Measurements from ENCODE around the gene PGP.

PGP gene

DNA sequence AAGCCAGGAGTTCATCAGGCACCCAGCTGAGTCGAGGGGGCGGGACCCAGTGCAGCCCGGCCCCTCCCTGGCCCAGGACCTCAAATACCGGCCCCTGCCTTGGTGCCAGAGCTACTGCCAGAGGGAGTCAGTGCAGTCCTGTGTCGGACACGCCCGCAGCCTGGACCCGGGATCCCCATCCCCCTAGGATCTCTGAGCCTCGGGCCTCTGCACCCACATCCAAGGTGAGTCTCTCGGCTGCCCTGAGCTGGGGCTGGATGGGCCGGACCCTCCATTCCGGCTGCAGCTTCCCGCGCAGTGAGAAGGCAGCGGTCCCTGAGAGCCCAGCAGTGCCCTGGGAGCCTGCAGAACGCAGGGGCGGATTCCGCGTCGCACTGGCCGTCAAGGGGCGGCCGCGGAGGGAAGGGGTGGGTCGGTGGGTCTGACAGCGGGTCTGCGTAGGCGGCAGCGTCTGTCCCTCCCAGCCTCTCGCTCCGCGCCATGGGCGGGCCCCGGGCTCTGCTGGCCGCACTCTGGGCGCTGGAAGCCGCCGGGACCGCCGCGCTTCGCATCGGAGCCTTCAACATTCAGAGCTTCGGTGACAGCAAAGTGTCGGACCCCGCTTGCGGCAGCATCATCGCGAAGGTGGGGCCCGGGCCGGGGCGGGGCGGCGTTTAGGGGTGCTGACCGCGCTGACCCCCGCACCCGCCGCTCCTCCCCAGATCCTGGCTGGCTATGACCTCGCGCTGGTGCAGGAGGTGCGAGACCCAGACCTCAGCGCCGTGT is 21.9 kb upstream of the PGP start, which contains the start of gene DNASE1L2:
TSS of gene DNASE1L2 (plus strand) at position 108 of the 765 bp plus-strand sequence. CDS start at position 481, 373 bp downstream.
- no peak for DNase-seq

GRCh38 chr16:2235695-2236336 is 21.2 kb upstream of the PGP start:
- DNase-seq: no peak

- DNase-seq: no peak
Observed at GRCh38 chr16:2235234-2235651, 20.6 kb upstream of the PGP start.

GRCh38 chr16:2234813-2235170 is 20.2 kb upstream of the PGP start:
- DNase-seq: no peak

- no peak for DNase-seq
Observed at GRCh38 chr16:2233872-2234812, 19.5 kb upstream of the PGP start.

DNA sequence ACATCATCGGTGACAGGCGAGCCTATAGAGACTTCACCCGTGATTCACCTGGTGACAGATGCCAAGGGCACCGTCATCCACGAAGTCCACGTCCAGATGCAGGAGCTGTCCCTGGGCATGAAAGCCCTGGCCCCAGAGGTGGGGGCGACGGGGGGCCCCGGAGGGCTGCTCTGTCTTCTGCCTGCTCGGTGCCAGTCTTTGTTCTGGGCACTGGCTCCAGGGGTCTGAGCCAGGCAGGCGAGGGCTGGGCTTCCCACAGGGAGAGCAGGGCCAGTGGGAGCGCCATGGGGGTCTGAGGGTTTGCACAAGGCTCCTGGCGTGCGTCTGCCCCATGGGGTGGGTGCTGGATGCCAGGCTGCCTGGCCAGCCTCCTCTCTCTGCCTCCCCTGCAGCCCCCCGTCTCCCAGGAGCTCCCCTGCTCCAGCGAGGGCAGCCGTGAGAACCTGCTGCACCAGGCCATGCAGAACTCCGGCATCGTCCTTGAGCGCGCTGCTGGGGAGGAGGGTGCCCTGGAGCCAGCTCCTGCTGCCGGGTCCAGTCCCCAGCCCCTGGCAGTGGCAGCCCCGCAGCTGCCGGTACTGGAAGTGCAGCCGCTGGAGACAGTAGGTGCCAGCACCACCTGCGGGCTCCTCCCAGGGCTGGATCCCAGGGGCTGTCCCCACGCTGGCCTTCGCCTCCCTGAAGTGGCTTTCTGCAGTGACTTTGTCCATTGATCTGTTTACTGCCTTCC is 18.6 kb upstream of the PGP start:
- no peak for DNase-seq

- DNase-seq: no peak
Observed at GRCh38 chr16:2232094-2232990, 17.7 kb upstream of the PGP start.

GRCh38 chr16:2231016-2231931 is 16.6 kb upstream of the PGP start:
- DNase-seq: no peak

DNA sequence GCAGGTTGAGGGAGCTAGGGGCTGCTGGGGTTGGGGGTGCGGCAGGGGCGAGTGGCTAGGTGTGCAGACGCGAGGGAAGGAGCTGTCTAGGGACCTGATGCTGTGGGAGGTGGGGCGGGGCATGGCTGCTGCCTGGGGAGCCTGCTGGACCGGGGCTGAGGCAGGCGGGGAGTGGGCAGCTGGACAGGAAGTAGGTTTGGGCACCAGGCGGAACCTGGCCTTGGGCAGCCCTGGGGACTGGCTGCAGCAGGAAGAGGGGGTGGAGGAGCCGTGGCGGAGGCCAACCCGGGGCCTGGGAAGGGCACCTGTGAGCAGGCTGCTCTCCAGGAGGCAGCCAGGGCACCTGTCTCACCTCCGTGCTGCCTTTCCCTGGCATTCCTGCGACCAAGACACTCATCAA is 15.7 kb upstream of the PGP start:
- no peak for DNase-seq

DNA sequence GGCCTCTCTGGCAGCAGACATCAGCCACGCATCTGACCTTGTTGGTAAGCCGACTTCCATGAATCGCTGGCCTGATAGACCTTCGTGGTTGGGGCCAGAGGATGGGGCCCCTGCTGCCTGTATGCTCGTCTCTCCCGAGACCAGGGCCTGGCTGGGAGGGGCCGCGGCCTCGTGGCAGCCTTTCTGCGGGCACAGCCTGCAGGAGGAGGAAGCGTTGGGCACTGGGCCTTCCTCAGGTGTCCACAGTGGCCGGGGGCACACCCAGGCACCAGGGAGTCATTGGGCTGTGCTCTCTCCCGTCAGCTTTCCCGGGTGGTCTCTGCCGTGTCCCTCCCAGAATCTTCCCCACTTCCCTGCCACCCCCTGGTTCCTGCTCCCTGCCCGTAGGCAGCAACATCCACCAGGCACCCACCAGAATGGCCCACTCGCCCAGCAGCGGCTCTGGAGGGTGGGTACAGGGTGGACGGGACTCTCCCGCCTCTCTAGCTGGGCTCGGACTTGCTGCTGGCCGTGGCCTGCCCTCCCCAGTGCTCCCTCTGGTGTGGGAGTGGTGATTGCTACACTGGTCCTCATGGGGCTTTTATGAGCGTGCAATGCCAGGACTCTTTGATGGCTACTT is 15.1 kb upstream of the PGP start:
- no peak for DNase-seq

GRCh38 chr16:2229091-2229490 is 14.5 kb upstream of the PGP start:
- DNase-seq: no peak

- DNase-seq: no peak
Observed at GRCh38 chr16:2228161-2228824, 13.7 kb upstream of the PGP start.

- DNase-seq: no peak
Observed at GRCh38 chr16:2226918-2227317, 12.3 kb upstream of the PGP start.

DNA sequence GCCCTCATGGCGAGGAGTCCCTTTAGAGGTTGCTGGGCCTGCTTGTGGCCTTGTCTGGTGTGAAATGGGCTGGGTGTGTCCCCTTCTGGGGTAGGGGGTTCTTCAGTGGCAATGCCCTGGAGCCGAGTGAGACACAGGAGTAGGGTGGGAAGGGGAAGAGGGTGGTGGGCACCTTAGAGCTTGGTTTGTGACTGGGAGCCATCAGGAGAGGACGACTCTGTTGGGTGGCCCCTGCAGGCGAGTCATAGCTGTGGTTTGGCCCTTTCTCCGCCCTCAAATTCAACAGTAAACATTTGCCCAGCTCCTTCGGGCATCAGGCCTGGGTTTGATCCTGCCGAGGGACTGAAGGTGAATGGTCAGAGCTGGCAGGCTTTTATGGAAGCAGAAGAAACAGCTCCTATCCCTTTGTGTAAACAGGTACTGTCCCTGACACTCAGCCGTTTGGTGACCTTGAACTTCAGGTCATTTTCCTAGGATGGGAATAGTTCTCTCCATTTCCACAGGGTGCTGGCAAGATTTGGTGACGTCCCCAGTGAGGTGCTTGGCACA is 11.7 kb upstream of the PGP start:
- no peak for DNase-seq

- no peak for DNase-seq
Observed at GRCh38 chr16:2223942-2224486, 9.4 kb upstream of the PGP start.

GRCh38 chr16:2223221-2223941 is 8.7 kb upstream of the PGP start, which contains the start of gene E4F1:
Gene E4F1, plus strand, starts transcription at chr16:2223591. Its CDS starts 23 bp downstream, at chr16:2223614.
- DNase-seq: peak; percentile 97

DNA sequence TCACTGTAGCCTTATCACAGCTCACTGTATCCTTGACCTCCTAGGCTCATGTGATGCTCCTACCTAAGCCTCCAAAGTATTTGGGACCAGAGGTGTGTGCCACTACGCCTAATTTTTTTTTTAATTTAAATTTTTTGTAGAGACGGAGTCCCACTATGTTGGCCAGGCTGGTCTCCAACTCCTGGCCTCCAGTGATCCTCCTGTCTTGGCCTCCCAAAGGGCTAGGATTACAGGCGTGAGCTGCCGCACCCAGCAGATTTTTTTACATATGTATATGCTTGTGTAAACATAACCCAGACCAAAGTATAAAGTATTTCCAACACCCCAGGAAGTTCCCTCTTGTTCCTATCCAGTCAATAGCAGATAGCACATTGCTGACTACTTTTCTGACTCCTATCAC is 1.7 kb upstream of the PGP start:
- no peak for DNase-seq

All from NCI-H446 treated with DMSO at 0.1 percent for 48 hours (cell line).